ENCODE results near the gene SPNS2. TPM values are rescaled to one million over a fixed set of nuclear protein-coding genes. Genes with fewer than 3 reads are reported as not detected.

Gene SPNS2
- total RNA-seq, 1 experiment from 2014 or later = 0.33 TPM

DNA sequence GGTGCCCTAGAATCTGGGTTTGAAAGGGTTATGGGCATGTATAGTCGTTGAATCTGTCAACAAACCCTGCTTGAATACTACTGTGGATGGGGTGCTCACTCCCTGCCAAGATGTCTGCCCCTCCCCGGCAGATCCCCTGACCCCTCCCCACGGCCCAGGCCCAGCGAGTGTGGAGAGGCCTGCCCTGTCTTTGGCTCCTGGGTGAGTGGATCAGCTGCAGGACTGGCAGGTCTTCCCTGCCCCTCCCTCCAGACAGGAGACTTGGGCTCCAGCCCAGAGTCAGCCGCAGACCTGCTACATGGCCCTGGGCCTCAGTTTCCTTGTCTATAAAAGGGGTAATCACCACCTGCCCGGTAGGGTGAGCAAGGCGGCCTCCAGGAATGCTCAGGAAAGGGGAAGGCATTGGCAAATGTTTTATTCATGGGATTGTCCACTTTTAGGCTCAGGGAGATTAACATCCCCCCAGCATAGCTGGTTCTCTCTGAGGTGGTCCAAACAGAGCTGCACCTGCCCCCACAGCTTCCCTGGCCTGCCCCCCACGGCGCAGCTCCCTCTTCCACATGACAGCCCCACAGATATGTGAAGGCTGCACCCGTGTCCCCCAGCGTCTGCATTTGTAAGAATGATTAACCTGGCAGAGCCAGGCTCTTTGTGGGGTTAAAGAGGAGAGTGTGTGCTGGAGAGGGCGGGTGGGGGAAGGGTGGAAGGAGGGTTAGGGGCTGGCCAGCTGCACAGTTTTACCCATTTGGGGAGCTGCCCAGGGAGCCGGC lies 18.5 kb upstream of the SPNS2 start:
- Histone ChIP-seq H2AK5ac (ENCODE audit: insufficient read length, low read length) (no peak overlapping the region), H2BK15ac (ENCODE audit: low read depth, low read length) (no peak overlapping the region), H3K27ac (ENCODE audit: insufficient read length, low read depth, low read length) (no peak overlapping the region), H3K9ac (ENCODE audit: extremely low read depth, insufficient read length, low read length) (no peak overlapping the region), H3K79me2 (ENCODE audit: insufficient read depth, low read length) (no peaks in the 10 kb centered on the region), H3K23ac (ENCODE audit: insufficient read length, low read depth, low read length) (no peak overlapping the region), H3K56ac (ENCODE audit: insufficient read length, low read depth, low read length) (no peak overlapping the region), H2BK12ac (ENCODE audit: insufficient read length, low read depth, low read length) (no peak overlapping the region), H3K4me1 (ENCODE audit: insufficient read depth, low read length) (no peaks in the 10 kb centered on the region), H2BK5ac (ENCODE audit: insufficient read length, low read length) (no peak overlapping the region), H2BK120ac (ENCODE audit: low read depth, low read length, poor library complexity, severe bottlenecking) (no peak overlapping the region), H4K5ac (ENCODE audit: insufficient read length, low read depth, low read length) (no peak overlapping the region), H4K91ac (ENCODE audit: insufficient read length, low read depth, low read length) (no peak overlapping the region), H3K79me1 (ENCODE audit: insufficient read depth, low read depth, low read length, poor library complexity, severe bottlenecking) (no peaks in the 10 kb centered on the region), H3K23me2 (ENCODE audit: insufficient read length, low read depth, low read length, poor library complexity, severe bottlenecking) (no peaks in the 10 kb centered on the region), H3K4ac (ENCODE audit: low read depth, low read length) (no peak overlapping the region), H3K18ac (ENCODE audit: insufficient read length, low read depth, low read length) (no peak overlapping the region), H2BK20ac (ENCODE audit: low read depth, low read length, poor library complexity, severe bottlenecking) (no peak overlapping the region), H3T11ph (ENCODE audit: low read length) (no peak overlapping the region), H3K9me3 (ENCODE audit: control insufficient read depth, low read depth, low read length) (no peaks in the 10 kb centered on the region), H2AFZ (ENCODE audit: low read length) (no peak overlapping the region), H3K4me2 (ENCODE audit: insufficient read depth, insufficient read length, low read length) (no peak overlapping the region), H3K14ac (ENCODE audit: insufficient read depth, low read length) (no peak overlapping the region), H4K20me1 (ENCODE audit: control insufficient read depth, insufficient read depth, insufficient read length) (no peaks in the 10 kb centered on the region), H3K27me3 (ENCODE audit: insufficient read depth, low read length) (no peaks in the 10 kb centered on the region), H4K8ac (replicated peaks; ENCODE audit: insufficient read length, low read depth, low read length) (no peak overlapping the region)
- DNase-seq = no peak
- Mint-ChIP-seq H3K4me3 (no peak overlapping the region), H3K27ac (no peak overlapping the region), H3K4me1 (peaks cover 16 to 28% of the 10 kb centered on the region in 2 experiments), H3K27me3 (ENCODE audit: low read depth) (peaks cover 4% of the 10 kb centered on the region), H3K9me3 (no peaks in the 10 kb centered on the region; a peak in 1 of 5 replicates), H3K36me3 (ENCODE audit: insufficient read depth in 1 of 3, low read depth in 3 of 3) (no peaks in the 10 kb centered on the region)
- TF ChIP-seq CTCF (conservative IDR thresholded peaks at IDR 0.05) = no peak
- WGBS (ENCODE audit: extremely low coverage, insufficient read length, low lambda C conversion rate) = no CpG with 5 or more reads among the region's 13 CpGs
